Jurkat, Clone E6-1 (cell line): Measurements from ENCODE around the gene KLHDC4.

ENCODE experiments used
- DNase-seq: peaks from one replicate; pipeline ENCODE4 v3.0.0-alpha.2; 2011; ENCODE audit warnings: low read depth, low spot score
- H3K4me3 ChIP-seq: 2 replicates; pipeline ENCODE4 v1.5.1; 2011; ENCODE audit warnings: mild to moderate bottlenecking, low read length, control low read depth, moderate library complexity

The KLHDC4 gene

DNA sequence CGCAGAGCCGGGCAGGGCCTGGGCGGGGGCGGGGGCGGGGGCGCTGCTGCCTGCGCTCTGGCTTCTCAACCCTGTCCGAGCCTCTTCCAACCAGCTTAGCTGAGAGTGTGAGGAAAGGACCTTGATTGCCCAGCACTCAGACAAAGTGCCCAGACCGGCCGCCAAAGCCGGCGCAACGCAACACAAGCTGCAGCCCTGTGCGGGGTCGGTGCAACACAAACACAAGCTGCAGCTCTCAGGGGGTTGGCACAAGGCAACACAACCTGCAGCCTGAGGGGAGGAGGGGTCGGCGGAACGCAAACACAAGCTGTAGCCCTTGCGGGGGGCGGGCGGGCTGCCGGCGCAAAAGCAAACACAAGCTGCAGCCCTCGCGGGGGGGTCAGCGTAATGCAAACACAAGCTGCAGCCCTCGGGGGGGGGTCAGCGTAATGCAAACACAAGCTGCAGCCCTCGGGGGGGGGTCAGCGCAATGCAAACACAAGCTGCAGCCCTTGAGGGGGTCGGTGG lies 60.0 kb downstream of the KLHDC4 start:
- no peak overlapping the region for H3K4me3 ChIP-seq
- DNase-seq: no peak

DNA sequence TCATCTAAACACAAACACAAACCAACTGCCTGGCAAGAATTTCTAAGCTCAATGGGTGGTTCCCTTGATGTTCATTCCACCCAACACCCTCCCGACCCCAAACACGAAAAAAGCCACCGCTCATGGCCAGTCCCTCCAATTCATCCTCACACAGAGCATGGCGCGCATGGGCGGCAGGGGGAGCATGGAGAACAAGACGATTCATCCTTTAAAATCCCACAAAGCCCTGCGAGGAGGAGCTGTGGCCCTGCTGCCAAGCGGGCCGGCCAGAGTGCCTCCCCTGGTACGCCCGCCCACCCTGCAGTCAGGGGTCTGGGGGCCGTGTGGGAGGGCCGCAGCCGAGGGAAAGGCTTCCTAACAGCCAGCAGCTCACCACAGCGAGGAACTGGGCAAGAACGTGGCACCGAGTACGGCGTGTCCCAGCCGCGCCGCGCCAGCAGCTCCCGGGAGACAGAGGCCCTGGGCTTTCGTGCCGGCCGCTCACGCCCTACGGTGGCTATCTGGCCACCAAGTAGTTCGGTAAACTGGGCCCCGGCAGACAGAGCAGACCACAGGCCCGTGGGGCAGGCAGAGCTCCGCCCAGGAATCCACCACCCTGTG lies 60.9 kb downstream of the KLHDC4 start:
- H3K4me3 ChIP-seq: no peak overlapping the region
- no peak for DNase-seq

DNA sequence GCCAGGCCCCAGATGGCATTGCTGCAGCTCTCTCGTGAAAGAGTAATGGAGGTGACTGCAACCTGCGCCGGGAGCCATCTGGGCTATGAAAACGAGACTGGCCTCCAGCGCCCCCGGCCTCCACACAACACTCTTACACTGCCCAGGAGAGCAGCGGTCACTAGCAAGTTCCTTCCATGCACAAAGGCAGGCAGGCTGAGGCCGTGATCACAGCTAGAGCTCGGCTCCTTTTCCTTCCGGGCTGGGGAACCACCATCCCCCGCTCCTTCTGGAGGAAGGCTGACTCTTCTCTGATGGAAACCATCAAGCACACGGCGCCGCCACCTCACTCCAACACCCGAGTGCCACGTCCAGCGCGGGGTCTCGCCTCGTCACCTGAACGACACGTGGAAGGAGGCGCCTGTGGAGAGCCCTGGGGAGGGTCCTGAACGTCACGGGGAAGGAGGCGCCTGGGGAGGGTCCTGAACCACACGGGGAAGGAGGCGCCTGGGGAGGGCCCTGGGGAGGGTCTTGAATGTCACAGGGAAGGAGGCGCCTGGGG lies 61.9 kb downstream of the KLHDC4 start:
- H3K4me3 ChIP-seq: no peak overlapping the region
- no peak for DNase-seq

DNA sequence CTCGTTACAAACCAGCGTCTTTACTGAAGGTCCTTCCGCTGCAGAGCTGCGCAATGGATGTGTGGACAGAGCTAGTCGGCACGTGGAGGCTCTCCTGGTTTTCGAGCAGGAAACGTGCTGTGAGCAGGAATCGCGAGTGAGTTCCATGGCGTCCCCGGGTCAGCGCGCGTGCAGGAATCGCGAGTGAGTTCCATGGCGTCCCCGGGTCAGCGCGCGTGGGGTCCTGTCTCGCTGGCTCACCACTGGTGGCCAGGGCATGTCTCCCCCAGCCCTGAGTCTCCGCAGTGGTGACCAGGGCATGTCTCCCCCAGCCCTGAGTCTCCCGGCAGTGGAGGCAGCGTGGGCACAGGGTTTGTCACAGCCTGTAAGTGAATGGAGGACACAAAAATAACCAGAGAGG lies 62.7 kb downstream of the KLHDC4 start:
- no peak for DNase-seq
- H3K4me3 ChIP-seq: no peak overlapping the region

DNA sequence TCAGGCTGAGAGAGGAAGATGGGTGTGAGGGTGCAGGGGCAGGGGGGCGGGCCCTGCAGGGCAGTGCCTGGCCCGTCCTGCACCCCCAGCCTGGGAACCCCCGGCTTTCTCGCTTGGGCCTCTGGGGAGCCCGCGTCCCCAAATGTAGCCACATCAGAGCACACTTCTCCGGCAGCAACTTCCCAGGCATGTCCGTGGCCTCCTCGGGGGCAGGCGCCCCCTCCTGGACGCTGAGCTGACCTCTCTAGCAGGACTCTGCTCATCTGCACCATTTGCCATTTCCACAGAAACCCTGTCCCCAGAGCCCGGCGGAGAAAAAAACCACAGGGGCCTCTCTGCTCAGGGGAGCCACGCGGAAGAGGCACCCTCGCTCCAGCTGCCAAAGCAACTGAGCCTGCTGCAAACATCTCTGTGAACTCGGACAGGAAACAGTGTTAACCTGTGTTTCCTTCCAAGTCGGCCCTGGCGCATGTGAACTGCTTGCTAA lies 63.4 kb downstream of the KLHDC4 start:
- peak; percentile 73 for DNase-seq
- H3K4me3 ChIP-seq: no peak overlapping the region; the same call in 1 of the 2 replicates

DNA sequence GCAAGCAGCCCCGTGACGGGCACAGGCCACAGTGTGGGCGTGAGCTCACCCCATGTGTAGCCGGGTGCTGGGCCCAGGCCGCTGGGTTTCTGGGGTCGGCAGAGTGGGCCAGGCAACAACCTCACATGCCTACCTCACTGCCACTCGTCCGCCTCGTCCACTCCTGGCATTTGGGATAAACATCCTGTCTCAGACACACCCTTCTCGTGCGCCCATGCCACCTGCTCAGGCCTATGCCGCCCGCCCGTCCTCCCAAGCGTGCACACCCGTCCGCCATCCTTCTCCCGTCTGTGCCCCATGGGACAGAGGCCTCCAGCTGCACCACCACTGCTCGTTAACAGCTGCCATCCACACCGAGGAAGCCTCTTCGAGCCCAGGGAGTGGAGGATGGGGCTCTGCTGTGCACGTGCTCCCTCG lies 64.3 kb downstream of the KLHDC4 start:
- no peak overlapping the region for H3K4me3 ChIP-seq

DNA sequence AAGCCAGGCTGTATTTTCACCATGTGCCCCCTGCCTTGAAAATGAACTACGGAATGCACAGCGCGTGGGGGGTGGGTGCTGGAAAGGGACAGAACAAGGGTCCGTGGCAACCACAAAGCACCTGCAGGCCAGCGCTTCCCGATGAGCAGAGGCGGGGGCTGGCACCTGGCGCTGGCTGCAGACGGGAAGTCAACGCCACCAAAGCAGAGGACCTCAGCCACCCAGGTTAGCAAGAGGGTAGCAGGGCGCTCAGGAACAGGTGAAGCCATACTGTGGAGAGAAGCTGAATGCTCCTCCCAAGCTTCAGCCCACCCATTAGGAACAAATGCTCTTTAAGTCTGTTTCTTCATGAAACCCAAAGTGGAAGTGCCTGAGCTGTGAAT lies 64.7 kb downstream of the KLHDC4 start:
- DNase-seq: no peak
- no peak overlapping the region for H3K4me3 ChIP-seq

More for the DNA sequence above, 64.3 kb downstream of the KLHDC4 start:
- DNase-seq: peak; percentile 59

DNA sequence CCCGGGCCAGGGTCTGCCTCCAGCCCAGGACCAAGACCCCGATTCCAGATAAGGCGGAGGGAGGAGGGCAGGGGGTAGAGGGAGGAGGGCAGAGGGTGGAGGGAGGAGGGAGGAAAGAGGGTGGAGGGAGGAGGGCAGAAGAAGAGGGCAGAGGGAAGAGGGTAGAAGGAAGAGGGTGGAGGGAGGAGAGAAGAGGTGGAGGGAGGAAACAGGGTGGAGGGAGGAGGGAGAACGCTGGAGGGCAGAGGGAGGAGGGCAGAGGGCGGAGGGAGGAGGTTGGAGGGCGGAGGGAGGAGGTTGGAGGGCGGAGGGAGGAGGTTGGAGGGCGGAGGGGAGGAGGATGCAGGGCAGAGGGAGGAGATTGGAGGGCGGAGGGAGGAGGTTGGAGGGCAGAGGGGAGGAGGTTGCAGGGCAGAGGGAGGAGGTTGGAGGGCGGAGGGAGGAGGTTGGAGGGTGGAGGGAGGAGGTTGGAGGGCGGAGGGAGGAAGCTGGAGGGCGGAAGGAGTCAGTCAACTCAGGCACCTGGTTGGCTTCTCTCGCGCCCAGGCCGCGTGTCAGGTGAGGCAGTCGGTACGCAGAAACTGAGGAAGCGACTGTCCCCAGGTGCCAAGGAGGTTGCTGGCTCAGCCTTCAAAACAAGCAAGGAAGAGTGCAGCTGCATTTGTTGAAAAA lies 65.2 kb downstream of the KLHDC4 start:
- DNase-seq: peak; percentile 79
- no peak overlapping the region for H3K4me3 ChIP-seq

DNA sequence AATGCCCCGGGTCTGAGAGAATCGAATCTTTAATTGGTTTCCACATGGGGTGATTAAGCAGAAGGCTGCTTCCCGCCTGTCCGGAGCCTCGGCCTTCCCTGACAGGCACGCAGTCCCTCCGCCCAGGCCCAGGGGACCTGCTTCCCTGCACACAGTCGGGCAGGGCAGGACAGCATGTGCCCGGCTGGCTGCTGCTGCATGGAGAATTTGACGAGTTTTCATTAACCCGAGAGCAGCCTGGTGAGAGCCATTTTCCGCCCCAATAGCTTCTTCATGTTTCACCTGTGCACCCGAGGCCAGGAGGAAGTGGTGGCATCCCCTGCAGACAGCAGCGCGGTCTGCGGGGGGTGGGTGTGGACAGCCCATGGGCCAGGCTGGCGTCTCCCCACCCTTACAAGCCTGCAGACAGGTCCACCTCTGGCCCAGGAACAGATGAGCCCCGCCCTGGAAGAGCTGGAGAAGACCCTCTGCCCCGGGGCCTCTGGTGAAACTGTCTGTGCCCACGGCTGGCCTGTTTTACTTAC lies 67.0 kb downstream of the KLHDC4 start:
- no peak for DNase-seq
- no peak overlapping the region for H3K4me3 ChIP-seq

DNA sequence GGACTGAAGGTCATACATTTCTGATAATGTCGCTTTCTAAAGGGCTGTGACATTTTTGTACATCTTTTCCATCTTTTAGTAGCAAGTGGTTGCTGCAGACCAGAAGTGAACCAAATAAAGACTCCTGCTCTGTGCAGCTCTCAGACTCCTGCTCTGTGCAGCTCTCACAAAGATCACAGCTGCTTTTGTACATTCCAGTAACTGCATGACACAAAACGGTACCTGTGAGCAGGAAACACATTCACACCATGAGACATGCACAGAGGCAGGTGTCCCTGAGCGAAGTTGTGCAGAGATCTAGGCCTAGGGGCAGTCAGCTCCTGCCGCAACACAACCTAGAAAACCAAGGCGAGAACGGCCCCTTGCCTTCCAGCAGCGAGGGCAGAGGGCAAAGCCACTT lies 67.5 kb downstream of the KLHDC4 start:
- no peak for DNase-seq
- no peak overlapping the region for H3K4me3 ChIP-seq

DNA sequence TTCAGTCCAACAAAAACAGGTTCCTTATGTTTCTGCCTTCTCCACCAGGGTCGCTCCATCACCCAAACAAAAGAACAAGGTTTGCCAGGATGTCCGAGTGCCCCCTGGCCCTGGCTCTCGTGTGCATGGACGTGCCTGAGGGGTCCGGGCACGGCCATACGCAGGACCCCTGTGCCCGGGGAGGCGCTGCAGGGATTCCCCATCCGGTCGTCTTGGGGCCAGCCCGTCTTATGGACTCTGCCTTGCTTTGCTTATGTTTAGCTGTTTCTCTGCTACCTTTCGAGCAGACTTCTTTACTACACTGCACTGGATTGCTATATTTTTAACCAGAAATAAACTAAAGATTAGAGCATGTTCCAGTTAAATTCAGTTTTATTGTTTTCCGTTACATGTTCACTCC lies 68.0 kb downstream of the KLHDC4 start:
- no peak for DNase-seq
- no peak overlapping the region for H3K4me3 ChIP-seq

DNA sequence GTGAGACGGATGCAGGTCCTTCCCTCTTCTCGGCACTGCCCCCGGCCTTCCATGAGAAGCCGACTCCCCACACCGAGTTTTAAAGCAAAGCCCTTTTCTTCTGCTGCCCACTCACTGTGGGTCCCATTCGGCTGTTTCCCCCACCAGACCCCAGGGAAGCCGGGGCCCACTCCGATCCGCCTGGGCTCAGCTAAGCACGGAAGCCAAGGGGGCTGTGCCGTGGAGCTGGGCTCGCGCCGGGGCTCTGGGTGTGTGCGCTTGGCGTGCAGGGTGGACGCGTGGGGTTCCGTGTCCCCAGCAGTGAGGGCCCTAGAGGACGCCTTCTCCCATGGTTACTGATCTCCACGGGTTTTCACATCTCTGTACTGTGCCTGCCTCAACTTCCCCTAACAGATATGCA lies 68.5 kb downstream of the KLHDC4 start:
- no peak overlapping the region for H3K4me3 ChIP-seq
- no peak for DNase-seq

DNA sequence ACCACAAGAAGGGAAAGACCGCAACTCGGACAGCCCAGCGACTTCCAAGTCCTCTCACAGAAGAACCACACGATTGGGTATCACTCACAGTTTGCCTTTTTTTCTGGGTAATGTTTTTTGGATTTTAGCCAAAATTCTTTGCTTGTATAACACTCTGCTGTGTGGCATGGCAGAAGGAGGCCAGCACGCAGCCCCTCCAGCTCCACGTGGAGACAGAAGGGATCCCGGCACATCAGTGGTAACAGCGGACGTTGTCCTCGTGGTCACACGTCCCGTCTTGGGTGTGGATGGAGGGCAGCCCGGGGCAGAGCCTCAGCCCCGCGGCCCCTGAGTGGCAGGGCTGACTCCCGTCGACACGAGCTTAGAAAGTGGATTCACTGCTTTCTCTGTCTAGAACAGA lies 69.1 kb downstream of the KLHDC4 start:
- no peak for DNase-seq
- H3K4me3 ChIP-seq: no peak overlapping the region

DNA sequence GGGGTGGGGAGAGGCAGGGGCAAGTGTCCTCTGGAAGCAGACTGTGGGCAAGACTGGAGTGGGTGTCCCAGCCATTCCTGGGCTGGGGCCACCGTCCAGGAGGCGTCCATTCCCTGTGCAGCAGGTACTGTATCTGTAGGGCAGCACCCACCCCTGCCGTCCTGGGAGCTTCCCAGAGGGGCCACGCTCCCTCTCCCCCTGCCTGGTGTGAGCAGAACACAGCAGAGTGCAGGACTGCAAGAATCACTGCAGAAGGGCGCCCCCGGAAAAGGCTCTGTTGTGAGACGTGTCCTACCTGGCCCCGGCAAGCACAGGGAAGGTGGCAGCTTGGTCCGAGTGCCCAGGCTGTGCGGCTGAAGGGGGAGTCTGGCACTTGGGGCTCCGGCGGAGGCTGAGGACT lies 70.3 kb downstream of the KLHDC4 start:
- H3K4me3 ChIP-seq: no peak overlapping the region
- no peak for DNase-seq

DNA sequence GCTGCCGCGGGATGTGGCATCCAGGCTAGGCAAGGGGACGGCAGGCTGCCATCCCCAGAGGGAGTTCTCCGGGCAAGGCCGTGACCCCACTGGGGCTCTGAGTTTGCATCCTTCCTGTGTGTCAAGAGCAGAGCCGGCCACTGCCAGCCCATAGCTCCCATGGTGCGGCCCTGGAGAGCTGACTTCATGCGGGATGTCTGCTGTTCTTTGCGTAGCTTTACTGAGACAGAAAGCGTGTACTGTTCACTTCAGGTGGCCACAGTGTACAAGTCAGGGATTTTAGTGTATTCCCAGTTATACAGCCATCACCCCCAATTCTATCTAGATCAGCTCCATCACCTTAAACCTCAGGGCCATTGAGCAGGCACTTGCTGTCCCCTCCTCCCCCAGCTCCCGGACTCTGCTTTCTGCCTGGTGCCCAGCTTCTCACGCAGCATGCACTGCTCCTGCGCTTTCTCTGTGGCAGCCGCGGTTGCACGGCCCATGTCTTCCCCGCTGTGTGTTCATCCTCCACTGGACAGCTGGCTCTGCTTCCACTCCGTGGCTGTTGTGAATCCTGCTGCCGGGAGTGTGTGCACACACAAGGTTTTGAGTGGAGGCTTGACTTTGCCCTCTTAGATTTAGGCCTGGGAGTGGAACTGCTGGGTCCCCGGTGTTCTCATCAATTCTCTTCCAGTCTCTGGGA lies 71.2 kb downstream of the KLHDC4 start:
- H3K4me3 ChIP-seq: no peak overlapping the region
- DNase-seq: no peak

DNA sequence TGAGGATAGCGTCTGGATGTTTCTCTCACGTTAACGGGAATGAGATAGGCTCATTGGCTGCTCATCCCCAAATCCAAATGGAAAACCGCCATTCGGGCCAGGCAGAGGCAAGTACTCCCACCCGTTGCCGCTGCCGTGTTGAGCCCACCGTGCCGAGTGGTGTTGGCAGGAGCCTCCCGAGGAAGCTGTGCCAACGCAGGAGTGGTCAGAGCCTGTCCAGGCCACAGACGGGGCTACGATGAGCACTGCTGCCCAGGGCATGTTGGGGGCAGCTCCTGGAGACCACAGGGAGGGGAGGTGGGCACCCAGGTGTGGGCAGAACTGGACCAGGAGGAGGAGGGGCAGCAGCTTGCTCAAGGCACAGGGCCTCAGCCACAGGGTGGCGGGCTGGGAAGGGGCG lies 72.0 kb downstream of the KLHDC4 start:
- no peak for DNase-seq
- H3K4me3 ChIP-seq: no peak overlapping the region

DNA sequence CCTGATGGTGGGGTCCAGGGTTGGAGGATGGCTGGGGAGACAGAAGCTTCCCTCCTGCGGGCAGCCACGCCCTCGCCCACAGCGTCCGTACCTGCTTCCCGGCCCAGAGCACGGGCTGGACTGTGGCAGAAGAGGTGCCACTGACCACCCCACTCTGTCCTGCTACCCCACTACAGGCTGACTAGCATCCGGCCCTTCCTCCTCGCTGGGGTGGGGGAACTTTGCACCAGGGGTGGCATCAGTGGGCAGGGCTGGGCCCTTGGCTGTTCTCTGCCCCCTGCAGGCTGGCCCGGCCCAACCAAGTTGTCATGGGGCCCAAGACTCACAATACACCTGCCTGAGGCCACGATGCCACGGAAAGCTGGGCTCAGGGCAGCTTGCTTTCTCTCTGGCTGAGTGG lies 73.0 kb downstream of the KLHDC4 start:
- H3K4me3 ChIP-seq: no peak overlapping the region
- no peak for DNase-seq

DNA sequence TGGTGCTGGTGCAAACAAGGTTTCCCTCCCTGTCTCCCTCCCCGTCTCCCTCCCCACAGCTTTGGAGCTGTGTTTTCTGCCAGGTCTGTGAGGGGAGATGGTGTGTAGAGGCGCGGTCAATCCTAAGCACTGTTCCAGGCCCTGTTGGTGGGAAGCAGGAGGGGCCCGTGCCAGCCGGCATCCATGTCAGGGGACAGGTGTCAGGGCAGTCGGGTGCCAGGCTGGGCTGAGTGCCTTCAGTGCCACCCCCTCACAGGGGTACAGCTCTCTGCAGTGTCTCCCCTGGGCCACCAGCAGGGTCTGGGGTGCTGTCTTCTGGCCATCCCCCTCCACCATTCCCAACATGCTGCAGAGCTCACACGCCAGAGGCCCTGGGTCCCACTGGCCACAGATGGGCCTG lies 73.6 kb downstream of the KLHDC4 start:
- H3K4me3 ChIP-seq: no peak overlapping the region
- no peak for DNase-seq

DNA sequence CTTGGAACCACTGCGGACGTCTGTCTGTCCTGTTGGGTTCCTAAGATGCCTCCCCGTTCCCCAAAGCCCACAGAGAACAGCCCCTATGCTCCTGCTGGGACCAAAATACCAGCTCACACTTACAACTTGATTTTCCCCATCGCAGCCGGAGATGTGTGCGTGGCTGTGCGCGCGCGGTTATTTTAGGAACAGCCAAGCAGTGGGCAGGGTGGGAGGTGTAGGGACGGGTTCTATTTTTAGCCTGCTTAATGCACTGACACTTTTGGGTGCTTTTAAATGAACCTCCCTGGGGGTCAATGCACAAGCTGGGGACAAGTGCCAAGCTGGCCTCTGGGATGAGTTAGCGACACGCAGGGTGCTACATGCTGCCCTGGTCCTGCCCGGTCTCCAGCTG lies 74.1 kb downstream of the KLHDC4 start:
- no peak for DNase-seq
- no peak overlapping the region for H3K4me3 ChIP-seq
